GM20000 (cell line): Measurements from ENCODE around the gene SDCCAG8.
A peak's percentile ranks its signal among the peaks of the same experiment; 100 is the strongest.

Source experiments
- DNase-seq: peaks from one replicate; pipeline ENCODE4 v3.0.0; 2012; ENCODE audit warnings: low spot score
- CTCF ChIP-seq: IDR thresholded peaks from 2 replicates; pipeline ENCODE4 v1.5.1; 2012; ENCODE audit warnings: mild to moderate bottlenecking, control low read depth; ENCODE audit errors: extremely low read depth, missing control alignments

The SDCCAG8 gene

GRCh38 chr1:243316366-243316989, 60.6 kb downstream of the SDCCAG8 start:
- no peak for DNase-seq
- TF ChIP-seq CTCF, result no peak

GRCh38 chr1:243320224-243320623, 64.4 kb downstream of the SDCCAG8 start:
- no peak for TF ChIP-seq CTCF
- no peak for DNase-seq

GRCh38 chr1:243322326-243322725, 66.5 kb downstream of the SDCCAG8 start:
- DNase-seq, result no peak
- no peak for TF ChIP-seq CTCF

GRCh38 chr1:243323491-243323890, 67.7 kb downstream of the SDCCAG8 start:
- TF ChIP-seq CTCF, result no peak
- DNase-seq, result no peak

- DNase-seq, result peak; percentile 32
- peak; percentile 30 for TF ChIP-seq CTCF
These were observed 69.6 kb downstream of the SDCCAG8 start for GRCh38 chr1:243325305-243325890.

GRCh38 chr1:243332440-243332839, 76.6 kb downstream of the SDCCAG8 start:
- DNase-seq, result no peak
- TF ChIP-seq CTCF, result no peak

GRCh38 chr1:243335292-243335691, 79.5 kb downstream of the SDCCAG8 start:
- no peak for DNase-seq
- TF ChIP-seq CTCF, result no peak
